SK-N-SH (cell line): ENCODE results near the gene CDKAL1. TPM values are rescaled to one million over a fixed set of nuclear protein-coding genes. Genes with fewer than 3 reads are reported as not detected.

Experiments
- CTCF ChIA-PET: fragments of 300-600, 350-600 bp; formaldehyde crosslinking; extraction: SDS; loops from one replicate; lab custom pipeline; 2021; lab: Yijun Ruan, JAX
- POLR2A ChIA-PET: fragments of 350-600 bp; sonication (Branson Sonifier 250); formaldehyde crosslinking; extraction: SDS; loops from one replicate; lab custom pipeline; 2020; ENCODE audit warnings: antibody characterized with exemption, inconsistent platforms; lab: Yijun Ruan, JAX
- DNase-seq: peaks from one replicate; pipeline ENCODE4 v3.0.0; 2012
- H2AFZ ChIP-seq: fragments of 200-600 bp; sonication (generic); 2 replicates; pipeline ENCODE4 v1.8.1; 2016; ENCODE audit warnings: antibody characterized with exemption, mild to moderate bottlenecking, low read depth
- H3F3A ChIP-seq: fragments of 200-600 bp; sonication (generic); replicated peaks from 2 replicates; pipeline ENCODE3; 2016; ENCODE audit warnings: antibody characterized with exemption, mild to moderate bottlenecking; ENCODE audit not compliant: insufficient read depth
- H3K27ac ChIP-seq, 2 experiments: fragments of 200-500 bp in 1 of 2; fragments of 200-600 bp in 1 of 2; sonication (Bioruptor generic) in 1 of 2; sonication (generic), shearing (Covaris generic) in 1 of 2; 2 replicates each; pipeline versions ENCODE4 v1.5.1 to v1.6.1; 2014 to 2016; ENCODE audit warnings: low read depth in 2 of 2, inconsistent platforms in 1 of 2, low read length in 1 of 2, mild to moderate bottlenecking in 1 of 2, mixed read lengths in 1 of 2
- H3K27me3 ChIP-seq: fragments of 200-600 bp; sonication (generic), shearing (Covaris generic); 2 replicates; pipeline ENCODE4 v1.6.1; 2016; ENCODE audit warnings: mixed run types; ENCODE audit not compliant: insufficient read depth
- H3K36me3 ChIP-seq, 2 experiments: fragments of 200-500 bp in 1 of 2; fragments of 200-600 bp in 1 of 2; sonication (Bioruptor generic) in 1 of 2; sonication (generic) in 1 of 2; replicated peaks in 1 of 2; 2 replicates each; pipeline versions ENCODE3 to v1.5.1; 2014 to 2016; ENCODE audit warnings: low read length in 1 of 2, mild to moderate bottlenecking in 1 of 2; ENCODE audit not compliant: insufficient read depth in 2 of 2, control insufficient read depth in 1 of 2
- H3K4me1 ChIP-seq, 2 experiments: fragments of 200-500 bp in 1 of 2; fragments of 200-600 bp in 1 of 2; sonication (Bioruptor generic) in 1 of 2; sonication (generic), shearing (Covaris generic) in 1 of 2; 2 replicates each; pipeline versions ENCODE4 v1.5.1 to v1.6.1; 2014 to 2016; ENCODE audit warnings: low read depth in 1 of 2, low read length in 1 of 2, mixed run types in 1 of 2; ENCODE audit not compliant: insufficient read depth in 2 of 2, control insufficient read depth in 1 of 2
- H3K4me2 ChIP-seq: fragments of 200-600 bp; sonication (generic), shearing (Covaris generic); 2 replicates; pipeline ENCODE4 v1.6.1; 2017; ENCODE audit warnings: mixed run types
- H3K4me3 ChIP-seq, 2 experiments: fragments of 200-500 bp in 1 of 2; fragments of 200-600 bp in 1 of 2; sonication (Bioruptor generic) in 1 of 2; sonication (generic), shearing (Covaris generic) in 1 of 2; 2 replicates each; pipeline versions ENCODE4 v1.5.1 to v1.8.1; 2014 to 2016; ENCODE audit warnings: low read depth in 2 of 2, inconsistent platforms in 1 of 2, low read length in 1 of 2, mild to moderate bottlenecking in 1 of 2, mixed read lengths in 1 of 2, moderate library complexity in 1 of 2
- H3K79me2 ChIP-seq: fragments of 200-600 bp; sonication (generic); 2 replicates; pipeline ENCODE4 v1.8.1; 2017; ENCODE audit warnings: mild to moderate bottlenecking; ENCODE audit not compliant: insufficient read depth
- H3K9ac ChIP-seq: fragments of 200-600 bp; sonication (generic); 2 replicates; pipeline ENCODE4 v1.6.1; 2017; ENCODE audit warnings: mixed run types
- H3K9me2 ChIP-seq: fragments of 200-600 bp; sonication (generic); 2 replicates; pipeline ENCODE4 v1.6.1; 2017; ENCODE audit warnings: mixed run types
- H3K9me3 ChIP-seq: fragments of 200-600 bp; sonication (generic); 2 replicates; pipeline ENCODE4 v1.6.1; 2017; ENCODE audit warnings: mixed run types, mild to moderate bottlenecking, moderate library complexity
- H4K20me1 ChIP-seq: fragments of 200-600 bp; sonication (generic); 2 replicates; pipeline ENCODE4 v1.6.1; 2017; ENCODE audit warnings: mild to moderate bottlenecking, mixed run types; ENCODE audit not compliant: insufficient read depth
- CTCF ChIP-seq: fragments of 200-600 bp; sonication (generic); IDR thresholded peaks from 2 replicates; pipeline ENCODE4 v1.6.1; 2017; ENCODE audit warnings: antibody characterized with exemption, mild to moderate bottlenecking, moderate library complexity
- ELF1 ChIP-seq: IDR thresholded peaks from 2 replicates; pipeline ENCODE4 v1.4.0; 2012
- EP300 ChIP-seq, 2 experiments: IDR thresholded peaks; 2 replicates each; pipeline versions ENCODE4 v1.4.0 to v1.6.1; 2012; ENCODE audit warnings: borderline replicate concordance in 1 of 2, low read depth in 1 of 2, low read length in 1 of 2
- EZH2phosphoT487 ChIP-seq: fragments of 200-600 bp; sonication (generic); IDR thresholded peaks from 2 replicates; pipeline ENCODE4 v1.6.1; 2017; ENCODE audit warnings: low read depth, mixed run types, mild to moderate bottlenecking, antibody characterized with exemption, moderate library complexity, borderline replicate concordance
- FOXJ3 ChIP-seq: sonication (generic); formaldehyde crosslinking; IDR thresholded peaks from 2 replicates; pipeline ENCODE4 v1.5.1; 2020; ENCODE audit warnings: mild to moderate bottlenecking, missing genetic modification reagents
- FOXM1 ChIP-seq: IDR thresholded peaks from 2 replicates; pipeline ENCODE4 v1.4.0; 2012; ENCODE audit warnings: low read depth, mild to moderate bottlenecking
- GABPA ChIP-seq: IDR thresholded peaks from 2 replicates; pipeline ENCODE4 v1.4.0; 2012; ENCODE audit warnings: low read depth, mild to moderate bottlenecking
- GATA2 ChIP-seq: sonication (generic); formaldehyde crosslinking; IDR thresholded peaks from 2 replicates; pipeline ENCODE4 v1.5.0; 2020; ENCODE audit warnings: mild to moderate bottlenecking, missing genetic modification reagents
- IRF3 ChIP-seq: fragments of 150-350 bp; IDR thresholded peaks from 2 replicates; pipeline ENCODE4 v1.6.1; 2016; ENCODE audit warnings: mild to moderate bottlenecking, low read depth, low read length
- JUND ChIP-seq: IDR thresholded peaks from 2 replicates; pipeline ENCODE4 v1.4.0; 2012
- MEF2A ChIP-seq: IDR thresholded peaks from 2 replicates; pipeline ENCODE4 v1.4.0; 2012; ENCODE audit warnings: low read depth, borderline replicate concordance
- POLR2AphosphoS5 ChIP-seq: IDR thresholded peaks from 2 replicates; pipeline ENCODE4 v1.6.1; 2012; ENCODE audit warnings: low read depth, low read length
- RAD21 ChIP-seq: IDR thresholded peaks from 2 replicates; pipeline ENCODE4 v1.6.1; 2012; ENCODE audit warnings: mild to moderate bottlenecking, low read length
- RXRA ChIP-seq: IDR thresholded peaks from 2 replicates; pipeline ENCODE4 v1.4.0; 2012; ENCODE audit warnings: low read depth, mild to moderate bottlenecking, borderline replicate concordance
- SIN3A ChIP-seq: IDR thresholded peaks from 2 replicates; pipeline ENCODE4 v1.6.1; 2012; ENCODE audit warnings: low read depth, mild to moderate bottlenecking, low read length, moderate library complexity, borderline replicate concordance
- SMC3 ChIP-seq: IDR thresholded peaks from 2 replicates; pipeline ENCODE4 v1.6.1; 2012; ENCODE audit warnings: low read depth, low read length, improper control_type of control experiment
- TEAD4 ChIP-seq: IDR thresholded peaks from 2 replicates; pipeline ENCODE4 v1.4.0; 2012; ENCODE audit warnings: mild to moderate bottlenecking, borderline replicate concordance; ENCODE audit not compliant: insufficient read depth
- WGBS: methylation state at CpG from one replicate; pipeline ENCODE4 v1.1.6; 2017; ENCODE audit warnings: low lambda C conversion rate; 5-methylcytosine and 5-hydroxymethylcytosine counted together
- polyA plus RNA-seq, 3 experiments: library from polyadenylated mRNA; depleted of rRNA; stranded (reverse); fragments of >200 nt; gene quantifications; 2 replicates each; pipeline ENCODE4 v1.2.3, GENCODE V29; 2012
- TF ChIP-seq, protein P1 (sequence below): IDR thresholded peaks from 2 replicates; pipeline ENCODE4 v1.4.0; 2012; ENCODE audit warnings: low read depth, borderline replicate concordance
- TF ChIP-seq, protein P2 (sequence below): IDR thresholded peaks from 2 replicates; pipeline ENCODE4 v1.4.0; 2012; ENCODE audit warnings: low read depth

CDKAL1 gene
- polyA plus RNA-seq, 1 of the 3 experiments (the other 2 are of a cell fraction) = 2.6 TPM

DNA sequence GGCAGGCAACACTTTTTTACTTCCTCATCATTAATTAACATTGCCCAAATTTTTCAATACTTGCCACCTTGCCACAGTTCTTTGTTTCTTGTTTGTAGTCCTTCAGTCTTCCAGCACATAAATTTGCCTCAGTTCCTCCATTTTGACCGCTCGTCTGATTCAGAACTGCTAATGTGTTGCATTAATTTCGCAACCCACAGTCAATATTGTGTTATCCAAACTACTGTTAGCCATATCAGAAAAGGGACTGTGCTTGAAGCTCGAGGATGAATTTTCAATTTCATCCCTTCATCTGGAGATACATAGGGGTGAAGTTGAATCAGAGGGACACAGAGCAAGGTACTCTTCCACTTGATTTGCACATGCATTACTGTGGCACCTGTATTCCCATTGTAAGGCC, 421.5 kb downstream of the CDKAL1 start:
- Histone ChIP-seq H3K4me2 (no peak overlapping the region), H3K27me3 (no peaks in the 10 kb centered on the region), H2AFZ (no peak overlapping the region), H3K9ac (no peak overlapping the region), H3K4me3 (no peak overlapping the region), H3K4me1 (peaks cover 0 to 12% of the 10 kb centered on the region in 2 experiments; a peak in 3 of 4 replicates), H3K36me3 (no peaks in the 10 kb centered on the region), H4K20me1 (no peaks in the 10 kb centered on the region), H3K9me3 (no peaks in the 10 kb centered on the region), H3F3A (no peaks in the 10 kb centered on the region), H3K27ac (no peak overlapping the region), H3K79me2 (no peaks in the 10 kb centered on the region), H3K9me2 (no peaks in the 10 kb centered on the region)
- DNase-seq = no peak
- POLR2A ChIA-PET = no interaction called here
- TF ChIP-seq TEAD4 = no peak
- TF ChIP-seq EP300 (IDR thresholded peaks at IDR 0.05; ENCODE audit: borderline replicate concordance in 1 of 2, low read depth in 1 of 2, low read length in 1 of 2) = no peak
- no peak for TF ChIP-seq GATA2
- TF ChIP-seq CTCF = no peak
- TF ChIP-seq IRF3 = no peak
- no peak for TF ChIP-seq FOXJ3 (CRISPR knock-in tag)
- no peak for TF ChIP-seq SIN3A
- TF ChIP-seq, protein P1, sequence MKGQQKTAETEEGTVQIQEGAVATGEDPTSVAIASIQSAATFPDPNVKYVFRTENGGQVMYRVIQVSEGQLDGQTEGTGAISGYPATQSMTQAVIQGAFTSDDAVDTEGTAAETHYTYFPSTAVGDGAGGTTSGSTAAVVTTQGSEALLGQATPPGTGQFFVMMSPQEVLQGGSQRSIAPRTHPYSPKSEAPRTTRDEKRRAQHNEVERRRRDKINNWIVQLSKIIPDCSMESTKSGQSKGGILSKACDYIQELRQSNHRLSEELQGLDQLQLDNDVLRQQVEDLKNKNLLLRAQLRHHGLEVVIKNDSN = no peak
- TF ChIP-seq, protein P2, sequence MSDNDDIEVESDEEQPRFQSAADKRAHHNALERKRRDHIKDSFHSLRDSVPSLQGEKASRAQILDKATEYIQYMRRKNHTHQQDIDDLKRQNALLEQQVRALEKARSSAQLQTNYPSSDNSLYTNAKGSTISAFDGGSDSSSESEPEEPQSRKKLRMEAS = no peak
- no peak for TF ChIP-seq MEF2A
- TF ChIP-seq POLR2AphosphoS5 = no peak
- no peak for TF ChIP-seq FOXM1
- TF ChIP-seq RAD21 = no peak
- TF ChIP-seq GABPA = no peak
- no peak for TF ChIP-seq SMC3
- no peak for TF ChIP-seq EZH2phosphoT487
- TF ChIP-seq ELF1 = no peak
- no peak for TF ChIP-seq RXRA
- TF ChIP-seq JUND = no peak
- over 99% methylated on average over 4 of the region's 4 CpGs for WGBS
- CTCF ChIA-PET = interaction anchor here (1.4 kb wide), 2 partner anchors 13 to 229 kb away, joined by 3 to 5 read pairs; no protein-coding TSS in a partner anchor
